M059J (cell line): ENCODE data around the gene CDK3. TPM values are rescaled to one million over a fixed set of nuclear protein-coding genes. Genes with fewer than 3 reads are reported as not detected.

ENCODE experiments used
- DNase-seq: peaks from one replicate; pipeline ENCODE4 v3.0.0-alpha.2; 2012; ENCODE audit warnings: low read depth
- total RNA-seq: library from RNA; depleted of rRNA; stranded (reverse); fragments of >200 nt; shearing (Covaris generic); gene quantifications from 2 replicates; pipeline ENCODE4 v1.2.3, GENCODE V29; 2014

Gene CDK3
- total RNA-seq, 1 experiment from 2014 or later, result 1.6 TPM

GRCh38 chr17:75991396-75991795 is 9.3 kb upstream of the CDK3 start:
- no peak for DNase-seq

GRCh38 chr17:75994802-75995370 is 5.8 kb upstream of the CDK3 start:
- no peak for DNase-seq

- no peak for DNase-seq
Measured at GRCh38 chr17:75995385-75995925, 5.2 kb upstream of the CDK3 start.

- peak; percentile 77 for DNase-seq
Measured at GRCh38 chr17:75996665-75997590, 3.7 kb upstream of the CDK3 start.

- peak; percentile 61 for DNase-seq
Measured at GRCh38 chr17:75998327-75998795, 2.3 kb upstream of the CDK3 start.

- DNase-seq, result peak; percentile 30
Measured at GRCh38 chr17:76000016-76000754, 470 bp upstream of the CDK3 start.

GRCh38 chr17:76002100-76002499 is 1.4 kb downstream of the CDK3 start:
- DNase-seq, result no peak

- no peak for DNase-seq
Measured at GRCh38 chr17:76003915-76004314, 3.3 kb downstream of the CDK3 start.

GRCh38 chr17:76004750-76005262 is 4.2 kb downstream of the CDK3 start:
- no peak for DNase-seq

- DNase-seq, result peak; percentile 54
Measured at GRCh38 chr17:76005263-76006149, 4.9 kb downstream of the CDK3 start.

- DNase-seq, result no peak
Measured at GRCh38 chr17:76007131-76007849, 6.6 kb downstream of the CDK3 start.

GRCh38 chr17:76007850-76008165 is 7.2 kb downstream of the CDK3 start:
- DNase-seq, result no peak

GRCh38 chr17:76008208-76008607 is 7.6 kb downstream of the CDK3 start:
- no peak for DNase-seq

GRCh38 chr17:76008630-76009425 is 8.2 kb downstream of the CDK3 start:
- no peak for DNase-seq

- DNase-seq, result no peak
Measured at GRCh38 chr17:76009447-76009846, 8.8 kb downstream of the CDK3 start.

GRCh38 chr17:76009969-76010661 is 9.5 kb downstream of the CDK3 start:
- no peak for DNase-seq

- DNase-seq, result peak; percentile 66
Measured at GRCh38 chr17:76011951-76012350, 11.3 kb downstream of the CDK3 start.

GRCh38 chr17:76013377-76013932 is 12.8 kb downstream of the CDK3 start:
- no peak for DNase-seq
